HG03558 (cell line): ENCODE data around the gene ADK.
"Not testable (repeated sequence)": the region's sequence is repeated elsewhere in the genome, so short reads cannot be mapped to it uniquely, and the experiment has no call there.

Experiments used
- ATAC-seq: cut with Tn5 transposase; IDR thresholded peaks from one replicate; pipeline ENCODE4 v1.9.1; 2021; ENCODE audit warnings: moderate number of reproducible peaks; ENCODE audit not compliant: unreplicated experiment; ENCODE audit errors: extremely low read depth

Gene ADK

DNA sequence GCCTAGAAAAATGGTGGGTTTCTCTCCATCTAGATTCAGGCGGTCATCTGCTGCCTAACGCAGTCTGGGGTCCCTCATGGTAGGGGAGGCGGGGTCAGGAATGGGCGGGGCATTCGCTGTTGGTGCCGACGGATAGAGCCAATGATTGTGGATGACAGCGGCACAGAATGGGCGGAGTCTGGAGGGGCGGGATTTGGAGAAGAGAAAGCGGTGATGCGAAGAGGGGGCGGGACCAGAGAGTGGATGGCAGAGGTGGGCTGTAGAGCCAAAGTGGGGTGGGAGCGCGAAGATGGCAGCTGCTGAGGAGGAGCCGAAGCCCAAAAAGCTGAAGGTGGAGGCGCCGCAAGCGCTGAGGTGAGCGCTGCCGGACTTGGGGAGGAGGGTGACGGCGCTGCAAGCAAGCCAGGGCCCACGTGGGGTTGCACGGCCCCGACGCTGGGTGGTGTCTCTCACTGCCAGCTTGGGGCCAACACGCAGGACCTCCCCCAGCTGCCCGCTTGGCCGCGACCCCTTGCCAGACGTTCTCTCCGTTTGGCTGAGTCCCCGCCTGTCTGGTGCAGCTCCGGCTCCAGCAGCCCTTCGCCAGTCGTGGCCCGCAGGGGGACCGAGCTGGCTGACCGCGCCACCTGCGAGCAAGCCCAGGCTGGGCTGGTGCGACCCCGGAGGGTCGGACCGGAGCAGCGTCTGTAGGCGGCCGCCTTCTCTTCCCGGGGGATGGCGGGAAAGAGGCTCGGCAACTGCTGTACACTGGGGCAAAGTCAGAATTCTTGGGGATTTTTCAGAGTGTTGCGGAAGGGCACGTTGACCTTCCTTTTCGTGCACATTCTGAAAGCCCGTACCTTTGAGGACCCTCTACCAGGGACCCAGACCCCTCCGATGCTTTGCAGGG is at the start of gene ADK:
Gene ADK (plus strand): TSS at position 232 of the 889 bp plus-strand sequence. CDS start 58 bp downstream, at position 290.
- peak; percentile 60 for ATAC-seq

DNA sequence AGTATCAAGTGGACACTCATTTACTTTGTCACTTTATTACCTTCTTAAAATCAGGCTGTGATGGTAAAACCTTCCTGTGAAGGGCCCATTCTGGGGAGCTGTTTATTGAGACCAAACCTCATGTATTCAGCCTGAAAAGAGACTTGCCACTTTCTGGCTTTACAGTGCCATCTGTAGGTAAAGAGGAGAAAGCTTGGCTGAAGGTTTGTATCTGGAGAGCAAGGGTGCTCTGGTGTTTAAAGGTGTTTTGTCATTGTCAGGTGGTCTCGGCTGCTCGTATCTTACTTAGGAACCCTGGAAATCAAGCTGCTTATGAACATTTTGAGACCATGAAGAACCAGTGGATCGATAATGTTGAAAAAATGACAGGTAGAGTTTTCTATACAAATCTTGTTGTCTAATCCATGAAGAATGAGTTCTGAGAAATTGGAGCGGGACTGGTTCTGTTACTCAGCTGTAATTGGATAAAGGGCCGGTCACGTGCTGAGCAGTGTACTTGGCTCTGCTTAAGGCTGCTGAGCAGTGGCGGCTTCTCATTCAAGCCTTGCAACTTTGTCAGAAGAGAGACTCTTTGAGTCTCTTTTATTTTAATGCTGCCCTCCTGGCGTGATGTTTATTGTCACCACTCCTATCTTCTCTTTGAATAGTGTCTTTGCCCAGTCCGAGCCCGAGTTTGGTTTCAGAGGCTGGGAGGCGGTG is 47.3 kb upstream of the ADK start:
- no peak for ATAC-seq

DNA sequence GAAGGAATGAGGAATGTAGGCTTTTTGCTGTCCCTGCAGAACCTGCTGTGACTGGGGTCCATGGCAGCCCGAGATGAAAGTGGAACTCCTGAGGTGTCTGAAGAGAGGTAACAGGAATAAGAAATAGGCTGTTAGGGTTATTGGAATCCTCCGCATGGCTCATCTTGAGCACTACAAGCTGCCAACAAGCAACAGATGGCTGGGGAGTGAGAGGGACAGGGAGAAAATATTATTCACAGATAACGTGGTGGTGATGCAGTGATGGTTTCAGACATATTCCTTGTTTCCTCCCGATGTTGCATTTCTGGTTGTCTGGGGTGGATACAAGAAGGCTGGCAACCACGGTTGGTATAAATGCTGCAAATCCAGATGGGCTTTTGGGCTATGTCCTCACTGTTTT is 46.5 kb upstream of the ADK start:
- no peak for ATAC-seq

DNA sequence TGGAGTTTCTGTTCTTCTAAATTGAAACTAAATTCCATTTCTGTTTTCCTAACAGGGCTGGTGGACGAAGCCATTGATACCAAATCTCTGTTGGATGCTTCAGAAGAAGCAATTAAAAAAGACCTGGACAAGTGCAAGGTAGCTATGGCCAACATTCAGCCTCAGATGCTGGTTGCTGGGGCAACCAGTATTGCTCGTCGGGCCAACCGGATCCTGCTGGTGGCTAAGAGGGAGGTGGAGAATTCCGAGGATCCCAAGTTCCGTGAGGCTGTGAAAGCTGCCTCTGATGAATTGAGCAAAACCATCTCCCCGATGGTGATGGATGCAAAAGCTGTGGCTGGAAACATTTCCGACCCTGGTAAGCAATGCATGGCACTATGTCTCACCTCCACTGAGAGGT is 46.0 kb upstream of the ADK start:
- no peak for ATAC-seq

DNA sequence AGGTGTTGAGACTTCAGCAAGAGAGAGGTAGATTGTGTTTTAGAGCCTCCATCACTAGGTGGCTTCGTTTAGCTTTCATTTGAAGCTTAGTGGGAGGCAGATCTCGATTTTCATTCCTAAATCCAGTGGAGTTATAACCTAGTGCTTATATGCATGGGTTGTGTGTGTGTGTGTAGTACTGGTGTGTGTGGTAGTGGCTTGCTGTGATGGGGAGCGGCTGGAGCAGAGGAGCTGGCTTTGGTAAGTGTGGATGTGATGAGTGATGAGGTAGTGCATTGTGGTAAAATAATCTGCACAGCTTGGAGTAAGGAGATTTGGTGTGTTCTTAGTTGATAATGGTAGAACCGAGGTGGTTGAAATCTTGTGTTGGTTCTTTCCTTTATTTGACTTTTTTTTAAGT is 43.6 kb upstream of the ADK start:
- no peak for ATAC-seq

DNA sequence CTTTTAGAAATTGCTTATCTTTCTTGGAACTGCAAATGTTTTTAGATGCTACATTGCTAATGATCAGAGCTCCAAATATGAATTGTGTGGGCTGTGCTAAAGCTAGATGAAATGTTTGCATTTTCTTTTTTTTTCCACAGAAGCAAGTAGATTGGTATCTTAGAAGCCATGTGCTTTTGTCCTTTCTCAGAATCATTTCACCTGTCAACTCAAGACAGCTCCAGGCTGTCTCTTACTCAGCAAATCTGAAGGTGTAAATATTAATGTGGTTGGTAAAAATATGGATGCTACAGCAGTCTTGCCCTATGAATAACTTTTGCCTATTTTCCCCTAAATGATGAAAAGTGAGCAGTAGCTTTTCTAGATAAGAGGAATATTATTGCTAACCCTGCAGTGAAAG is 41.6 kb upstream of the ADK start:
- ATAC-seq, result no peak

DNA sequence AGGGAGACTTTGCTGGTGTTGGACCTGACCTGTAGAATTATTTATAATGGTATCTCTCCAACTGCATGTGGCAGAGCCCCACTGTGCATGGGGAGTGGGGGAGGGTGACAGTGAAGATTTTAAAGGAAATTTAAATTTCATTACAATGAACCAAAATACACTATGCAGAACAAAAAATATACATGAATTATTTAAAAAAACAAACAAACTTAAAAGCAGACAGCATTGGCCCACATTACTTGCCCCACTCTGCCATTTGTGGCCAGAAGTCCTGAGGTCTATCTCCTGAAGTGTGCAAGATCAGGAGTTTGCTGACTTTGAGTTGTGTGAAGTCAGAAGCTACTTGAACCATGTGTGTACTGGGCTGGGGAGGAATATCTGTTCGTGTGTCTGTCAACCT is 40.9 kb upstream of the ADK start:
- ATAC-seq, result no peak

DNA sequence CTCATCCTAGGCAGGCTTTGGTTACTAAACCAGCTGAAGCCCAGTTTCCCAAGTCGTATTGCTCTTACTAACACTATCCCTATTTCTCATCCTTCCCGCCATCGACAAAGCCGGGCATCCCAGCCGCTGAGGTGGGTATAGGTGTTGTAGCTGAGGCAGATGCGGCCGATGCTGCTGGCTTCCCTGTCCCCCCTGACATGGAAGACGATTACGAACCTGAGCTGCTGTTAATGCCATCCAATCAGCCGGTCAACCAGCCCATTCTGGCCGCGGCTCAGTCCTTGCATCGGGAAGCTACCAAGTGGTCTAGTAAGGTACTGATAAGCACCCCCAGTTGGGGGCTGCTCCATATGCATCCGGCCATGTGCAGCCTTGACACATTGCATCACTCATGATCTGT is 39.2 kb upstream of the ADK start:
- ATAC-seq, result no peak

DNA sequence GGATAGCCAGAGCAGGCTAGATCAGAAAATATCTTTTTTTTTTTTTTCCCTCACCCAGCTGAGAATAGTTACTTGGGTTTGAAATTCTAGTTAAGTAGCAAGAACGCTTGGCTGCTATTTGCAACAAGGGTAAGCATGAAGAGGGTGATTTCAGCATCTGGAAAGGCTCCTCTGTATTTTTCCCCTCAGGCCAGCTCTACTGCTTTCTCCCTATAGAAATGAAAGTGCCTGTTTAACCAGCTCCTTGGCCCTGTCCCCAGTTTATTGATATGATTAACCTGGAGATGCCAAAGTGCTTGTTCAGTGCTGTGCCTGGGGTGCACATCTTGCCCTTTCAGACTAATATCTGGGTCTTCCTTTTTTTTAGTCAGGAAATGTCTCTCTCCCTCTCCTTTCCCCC is 37.5 kb upstream of the ADK start:
- no peak for ATAC-seq

DNA sequence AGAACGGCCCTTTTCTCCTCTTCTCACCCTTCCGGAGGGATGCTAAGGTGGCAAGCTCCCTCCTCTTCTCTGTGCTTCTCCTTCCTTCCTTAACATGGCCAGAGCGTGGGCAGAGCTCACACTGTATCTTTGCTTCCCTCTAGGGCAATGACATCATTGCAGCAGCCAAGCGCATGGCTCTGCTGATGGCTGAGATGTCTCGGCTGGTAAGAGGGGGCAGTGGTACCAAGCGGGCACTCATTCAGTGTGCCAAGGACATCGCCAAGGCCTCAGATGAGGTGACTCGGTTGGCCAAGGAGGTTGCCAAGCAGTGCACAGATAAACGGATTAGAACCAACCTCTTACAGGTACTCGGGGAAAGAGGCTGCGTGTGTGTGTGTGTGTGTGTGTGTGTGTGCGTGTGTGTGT is 37.0 kb upstream of the ADK start:
- ATAC-seq, result no peak

DNA sequence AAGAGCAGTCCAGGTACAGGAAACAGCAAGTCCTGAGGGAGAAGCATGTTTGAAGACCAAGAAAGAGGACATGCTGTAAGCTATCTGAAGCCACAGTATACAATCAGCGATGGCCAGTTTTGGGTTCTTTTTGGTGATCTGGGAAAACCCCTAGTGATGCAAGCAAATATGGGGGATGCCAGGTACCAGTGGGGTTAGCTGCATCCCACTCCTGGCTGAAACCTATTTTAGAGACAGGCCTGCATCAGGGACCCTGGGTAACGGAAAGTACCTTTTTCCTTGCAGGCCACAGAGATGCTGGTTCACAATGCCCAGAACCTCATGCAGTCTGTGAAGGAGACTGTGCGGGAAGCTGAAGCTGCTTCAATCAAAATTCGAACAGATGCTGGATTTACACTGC is 33.3 kb upstream of the ADK start:
- ATAC-seq, result no peak

DNA sequence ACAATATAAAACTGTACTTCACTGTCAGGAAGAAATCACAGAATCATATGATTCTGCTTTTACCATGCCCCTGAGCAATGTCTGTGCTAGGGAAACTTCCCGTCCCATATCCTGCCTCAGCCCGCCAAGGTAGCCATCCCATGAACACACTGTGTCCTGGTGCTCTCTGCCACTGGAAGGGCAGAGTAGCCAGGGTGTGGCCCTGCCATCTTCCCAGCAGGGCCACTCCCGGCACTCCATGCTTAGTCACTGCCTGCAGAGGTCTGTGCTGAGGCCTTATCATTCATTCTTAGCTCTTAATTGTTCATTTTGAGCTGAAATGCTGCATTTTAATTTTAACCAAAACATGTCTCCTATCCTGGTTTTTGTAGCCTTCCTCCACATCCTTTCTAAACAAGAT is 32.2 kb upstream of the ADK start:
- no peak for ATAC-seq

DNA sequence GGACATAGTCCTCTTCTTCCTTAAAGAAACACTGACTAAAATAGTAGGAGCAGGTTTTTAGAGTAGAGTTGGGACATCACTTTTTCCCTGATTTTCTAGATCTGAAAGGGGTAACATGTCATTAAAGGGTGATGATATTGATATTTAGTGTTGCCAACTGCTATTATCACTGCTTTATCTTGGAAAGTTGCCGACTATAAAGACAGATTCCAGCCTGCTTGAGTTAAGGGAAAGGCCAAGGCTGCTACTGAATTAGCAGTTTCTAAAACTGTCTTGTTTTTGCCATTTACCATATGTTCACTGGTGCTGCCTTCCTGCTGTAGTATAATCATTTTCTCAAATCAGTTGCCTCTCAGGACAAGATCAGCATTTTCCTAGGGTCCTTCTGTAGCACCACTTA is 30.1 kb upstream of the ADK start:
- ATAC-seq, result no peak

DNA sequence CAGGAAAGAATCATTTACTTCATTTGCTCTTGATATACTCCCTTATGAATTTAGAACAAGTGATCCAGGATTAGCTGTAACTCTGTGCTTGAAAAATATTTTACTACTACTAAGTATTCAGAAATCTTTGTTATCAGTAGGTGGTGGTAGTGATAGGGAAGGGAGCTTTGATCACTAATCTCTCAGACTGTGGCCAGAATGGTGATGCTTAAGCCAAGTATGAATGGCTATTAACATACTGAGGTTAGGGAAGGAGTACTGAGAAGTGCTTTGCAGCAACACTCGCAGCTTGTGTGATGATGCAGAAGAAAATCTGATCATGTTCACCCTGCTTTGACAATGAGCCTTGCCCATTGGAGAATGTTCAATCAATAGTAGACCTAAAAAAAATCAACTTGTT is 29.7 kb upstream of the ADK start:
- ATAC-seq, result no peak

DNA sequence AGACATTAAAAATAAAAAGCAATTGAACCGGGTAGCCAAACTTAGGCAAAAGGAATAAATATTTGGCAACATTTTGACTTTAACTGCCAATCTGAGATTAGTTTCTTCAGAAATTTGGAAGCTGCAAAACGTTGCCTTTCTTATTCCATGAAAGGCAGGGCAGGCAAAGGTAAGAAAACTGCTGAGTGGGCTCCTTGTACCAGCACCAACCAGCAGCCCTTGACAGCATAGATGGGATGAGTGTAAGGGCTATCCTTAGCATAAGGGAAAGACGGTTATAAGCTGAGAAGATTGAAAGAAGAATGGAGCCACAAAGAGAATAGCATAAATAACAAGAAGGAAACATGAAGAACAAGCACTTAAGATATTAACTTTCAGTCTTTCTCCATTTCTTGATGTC is 29.0 kb upstream of the ADK start:
- ATAC-seq, result no peak

DNA sequence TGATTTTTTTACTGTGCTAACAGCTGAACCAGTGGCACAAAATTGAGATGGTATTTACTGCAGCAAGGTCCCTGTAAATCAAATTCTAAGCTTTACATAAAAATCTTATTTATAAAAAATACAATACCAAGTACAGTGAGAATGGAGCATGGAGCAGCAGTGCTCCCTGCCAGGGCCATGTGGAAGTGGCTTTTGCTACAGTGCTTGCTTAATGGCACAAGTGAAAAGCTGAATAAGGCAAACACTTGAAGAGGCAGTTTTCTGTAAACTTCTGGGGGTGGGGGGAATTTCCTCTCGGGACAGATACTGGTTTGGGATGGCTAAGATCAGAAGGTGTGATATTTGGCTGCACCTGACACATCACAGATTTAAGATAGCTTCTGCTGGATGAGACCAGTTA is 27.9 kb upstream of the ADK start:
- no peak for ATAC-seq

DNA sequence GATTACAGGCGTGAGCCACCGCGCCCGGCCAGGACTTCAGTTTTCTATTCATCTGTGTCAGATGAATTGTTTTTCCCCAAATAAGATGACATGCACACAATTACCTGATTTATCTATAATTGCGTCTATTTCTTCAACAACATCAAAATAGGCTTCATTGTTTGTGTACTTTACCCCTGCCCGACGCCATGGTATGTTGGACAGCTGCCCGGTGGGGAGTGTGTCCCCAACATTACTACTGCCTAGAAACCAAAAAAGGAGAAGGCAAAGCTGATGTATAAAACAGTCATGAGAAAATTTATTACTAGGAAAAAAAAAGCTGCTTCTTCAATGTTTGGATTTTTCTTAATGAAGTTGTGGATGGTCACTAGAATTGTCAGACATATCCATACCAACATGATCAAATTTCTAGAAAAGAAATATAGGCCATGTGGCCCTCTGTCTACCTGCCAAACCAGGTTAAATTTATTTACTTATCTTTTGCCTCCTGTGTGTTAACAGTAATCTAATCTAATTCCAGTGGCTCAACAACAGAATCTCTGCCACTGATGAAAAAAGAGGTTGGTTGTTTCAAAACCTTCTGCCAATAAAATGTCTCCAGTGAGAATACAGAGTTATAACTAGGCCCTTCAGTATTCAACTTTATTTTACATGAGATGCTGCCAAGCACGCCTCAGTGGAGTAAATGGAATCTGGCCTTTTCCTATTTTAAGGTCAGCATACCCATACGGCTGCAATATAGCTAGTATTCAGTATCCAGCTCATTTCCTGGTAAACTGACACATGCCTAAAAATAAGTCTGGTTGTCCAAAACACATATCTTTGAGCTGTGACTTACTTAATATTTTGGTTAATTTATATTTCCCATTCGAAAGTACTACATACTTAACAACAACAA is 16.8 kb upstream of the ADK start:
- no peak for ATAC-seq

DNA sequence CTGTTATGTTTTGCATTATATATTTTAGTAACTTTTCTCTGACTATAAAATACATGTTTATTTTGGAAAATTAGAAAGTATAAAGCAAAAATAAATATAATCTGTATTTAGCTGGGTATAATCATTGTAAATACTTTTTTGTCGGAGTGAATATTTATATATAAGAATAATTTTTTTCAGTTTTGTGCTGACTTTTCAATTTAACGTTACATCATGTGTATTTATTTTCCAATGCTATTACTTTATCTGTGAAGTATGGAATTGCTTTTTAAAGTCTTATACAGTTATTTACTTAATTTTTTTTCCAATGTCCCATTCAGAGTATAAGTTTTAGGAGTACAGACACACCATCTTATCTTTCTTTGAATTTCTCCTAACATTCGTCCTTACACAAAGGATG is 15.6 kb upstream of the ADK start:
- ATAC-seq, result no peak

DNA sequence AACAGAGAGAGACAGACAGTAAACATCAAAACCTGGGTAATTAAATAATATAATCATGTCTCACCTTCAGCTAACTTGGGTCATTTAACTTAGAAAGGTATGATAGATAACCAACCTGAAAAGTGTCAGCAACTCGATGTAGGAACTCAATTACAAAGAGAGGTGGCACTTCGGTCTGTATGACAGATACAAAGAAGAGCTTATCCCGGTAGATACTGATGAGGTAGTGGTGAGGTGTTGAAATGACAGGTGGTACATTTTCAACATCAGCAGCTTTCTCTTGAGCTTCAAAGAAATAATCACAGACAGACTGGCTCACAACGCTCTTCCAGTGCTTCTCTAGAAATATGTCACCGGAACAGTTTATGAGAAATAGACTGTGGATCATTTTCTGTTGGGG is 13.0 kb upstream of the ADK start:
- ATAC-seq, result no peak

DNA sequence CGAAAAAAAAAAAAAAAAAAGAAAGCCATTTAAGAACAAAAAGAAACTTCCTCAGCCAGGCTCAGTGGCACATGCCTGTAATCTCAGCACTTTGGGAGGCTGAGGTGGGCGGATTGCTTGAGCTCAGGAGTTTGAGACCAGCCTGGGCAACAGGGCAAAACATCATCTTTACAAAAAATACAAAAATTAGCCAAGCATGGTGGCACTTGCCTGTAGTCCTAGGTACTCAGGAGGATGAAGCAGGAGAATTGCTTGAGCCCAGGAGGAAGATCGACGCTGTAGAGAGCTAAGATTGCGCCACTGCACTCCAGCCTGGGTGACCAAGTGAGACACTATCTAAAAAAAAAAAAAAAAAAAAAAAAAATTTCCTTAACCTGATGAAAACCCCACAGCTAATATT is 12.4 kb upstream of the ADK start:
- ATAC-seq, result not testable (repeated sequence)

DNA sequence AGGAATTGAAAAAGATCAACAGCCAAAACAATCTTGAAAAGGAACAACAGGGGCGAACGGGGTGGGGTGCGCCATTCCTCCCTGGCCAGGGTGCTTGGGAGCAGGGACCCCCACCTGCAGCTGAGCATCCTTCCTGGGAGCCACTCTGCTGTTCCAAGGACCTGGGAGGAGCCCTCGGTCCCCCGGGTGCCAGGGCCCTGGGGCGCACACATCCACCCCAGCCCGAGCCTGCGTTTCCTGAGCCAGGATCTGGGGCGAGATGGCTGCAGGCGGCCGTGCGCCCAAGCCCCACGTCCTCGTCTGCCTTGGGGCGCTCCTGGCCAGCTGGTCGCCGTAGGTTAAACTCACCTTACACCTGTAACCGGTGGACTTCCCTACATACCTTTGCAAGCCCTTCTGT is 11.0 kb upstream of the ADK start:
- ATAC-seq, result no peak
